HepG2 (cell line): Measurements from ENCODE around the gene RPS2. TPM values are rescaled to one million over a fixed set of nuclear protein-coding genes. Genes with fewer than 3 reads are reported as not detected.

Source experiments
- CBFB ChIP-seq: sonication (generic); formaldehyde crosslinking; IDR thresholded peaks from 2 replicates; pipeline ENCODE4 v1.4.0; 2020; ENCODE audit warnings: missing genetic modification reagents
- ERF ChIP-seq: IDR thresholded peaks from 2 replicates; pipeline ENCODE4 v1.6.1; 2018; ENCODE audit warnings: missing biosample characterization, missing genetic modification reagents
- IKZF4 ChIP-seq: sonication (generic); formaldehyde crosslinking; IDR thresholded peaks from 2 replicates; pipeline ENCODE4 v1.5.1; 2020; ENCODE audit warnings: borderline replicate concordance, mild to moderate bottlenecking, low read depth, missing genetic modification reagents; ENCODE audit errors: not compliant biosample characterization
- JDP2 ChIP-seq: sonication (generic); formaldehyde crosslinking; IDR thresholded peaks from 2 replicates; pipeline ENCODE4 v1.8.1; 2022; ENCODE audit warnings: missing genetic modification reagents, borderline replicate concordance
- KLF13 ChIP-seq: sonication (generic); formaldehyde crosslinking; IDR thresholded peaks from 2 replicates; pipeline ENCODE4 v1.4.0; 2020; ENCODE audit warnings: mild to moderate bottlenecking, missing genetic modification reagents
- NFE2L2 ChIP-seq: fragments of 150-350 bp; IDR thresholded peaks from 2 replicates; pipeline ENCODE4 v1.6.1; 2014; ENCODE audit warnings: low read length
- PHF8 ChIP-seq: sonication (generic); formaldehyde crosslinking; IDR thresholded peaks from 2 replicates; pipeline ENCODE4 v1.5.0; 2020; ENCODE audit warnings: missing genetic modification reagents
- ZBTB3 ChIP-seq: sonication (generic); formaldehyde crosslinking; IDR thresholded peaks from 2 replicates; pipeline ENCODE4 v1.4.0; 2020; ENCODE audit warnings: low read depth, mild to moderate bottlenecking, moderate library complexity, missing genetic modification reagents, borderline replicate concordance
- ZNF264 ChIP-seq: sonication (generic); formaldehyde crosslinking; IDR thresholded peaks from 2 replicates; pipeline ENCODE4 v1.4.0; 2020; ENCODE audit warnings: missing genetic modification reagents
- ZNF724P ChIP-seq: sonication (generic); formaldehyde crosslinking; IDR thresholded peaks from 2 replicates; pipeline ENCODE4 v1.8.0; 2022; ENCODE audit warnings: missing genetic modification reagents, borderline replicate concordance
- ZNF749 ChIP-seq: sonication (generic); formaldehyde crosslinking; IDR thresholded peaks from 2 replicates; pipeline ENCODE4 v1.8.0; 2022; ENCODE audit warnings: mild to moderate bottlenecking, missing genetic modification reagents, moderate library complexity, borderline replicate concordance
- polyA plus RNA-seq, 8 experiments: library from polyadenylated mRNA; depleted of rRNA in 3 of 8; stranded (reverse) in 7 of 8; unstranded in 1 of 8; fragments of >200 nt; fragmentation: Illumina TruSeq in 4 of 8; extraction: Trizol in 4 of 8; gene quantifications; 2 replicates each; pipeline versions ENCODE4 v1.2.1 to v1.2.3, GENCODE V29; 2011 to 2016; ENCODE audit warnings: low read depth in 4 of 8, missing spikeins in 1 of 8, mixed read lengths in 1 of 8; ENCODE audit not compliant: insufficient read depth in 1 of 8
- total RNA-seq, 5 experiments: library from RNA; depleted of rRNA; stranded (reverse); fragments of >200 nt; fragmentation: Illumina TruSeq; extraction: Trizol; gene quantifications; 2 replicates each; pipeline ENCODE4 v1.2.3, GENCODE V29; 2016; ENCODE audit warnings: low read depth in 1 of 5
- TF ChIP-seq, protein P1 (sequence below): sonication (generic); formaldehyde crosslinking; IDR thresholded peaks from 2 replicates; pipeline ENCODE4 v1.4.0; 2020; ENCODE audit warnings: missing genetic modification reagents, borderline replicate concordance
- TF ChIP-seq, protein P2 (sequence below): sonication (generic); formaldehyde crosslinking; IDR thresholded peaks from 2 replicates; pipeline ENCODE4 v1.5.1; 2020; ENCODE audit warnings: missing genetic modification reagents, mild to moderate bottlenecking, borderline replicate concordance
- TF ChIP-seq, protein P3 (sequence below): IDR thresholded peaks from 2 replicates; pipeline ENCODE4 v1.6.1; 2016; ENCODE audit warnings: missing compliant biosample characterization, missing genetic modification reagents, borderline replicate concordance
- TF ChIP-seq, protein P4 (sequence below): sonication (generic); formaldehyde crosslinking; IDR thresholded peaks from 2 replicates; pipeline ENCODE4 v1.4.0; 2020; ENCODE audit warnings: mild to moderate bottlenecking, missing genetic modification reagents

Gene RPS2
- total and polyA plus RNA-seq, 2 of the 13 experiments (the other 11 are each of a cell fraction or from before 2014, with no cell fraction given) = 1,908 to 4,514 TPM

DNA sequence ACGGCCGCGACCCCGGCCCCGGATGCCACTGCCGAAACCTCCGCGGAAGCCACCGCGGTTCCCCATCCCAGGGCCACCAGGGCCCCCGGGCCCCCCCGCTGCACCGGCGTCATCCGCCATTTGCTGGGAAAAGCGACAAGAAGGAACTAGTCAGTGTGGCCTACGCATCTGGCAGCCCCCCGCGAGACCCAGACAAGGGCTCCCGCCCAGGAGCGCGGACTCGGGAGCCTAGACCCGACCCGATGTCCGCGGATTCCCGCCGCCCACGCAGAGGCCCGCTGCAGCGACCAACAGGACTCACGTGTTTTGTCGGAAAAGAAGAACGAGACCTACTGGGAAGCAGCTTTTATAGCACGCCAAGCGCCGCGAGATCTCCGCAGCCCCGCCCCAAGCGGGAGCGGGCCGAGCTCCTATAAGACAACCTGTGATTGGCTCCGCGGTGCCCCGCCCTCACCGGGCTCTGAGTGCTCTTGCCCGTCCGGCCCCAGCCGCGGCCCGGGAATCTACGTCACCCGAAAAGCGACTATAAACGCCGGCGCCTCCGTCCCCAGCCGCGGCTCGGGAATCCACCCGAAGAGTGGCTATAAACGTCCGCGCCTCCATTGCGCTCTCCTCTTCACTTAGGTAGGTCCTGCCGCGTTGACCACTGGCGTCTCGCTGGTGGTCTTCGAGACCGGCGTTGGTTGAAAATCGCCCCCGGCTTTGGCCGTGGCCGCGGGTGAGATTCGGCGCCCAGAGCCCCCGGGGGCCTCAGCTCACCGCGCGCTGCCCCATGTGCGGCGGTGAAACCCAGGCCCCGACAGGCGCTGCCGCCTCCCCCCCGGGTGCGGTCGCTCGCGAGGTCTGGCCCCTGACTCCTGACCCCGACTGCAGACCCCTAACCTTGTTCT lies at the start of gene RPS2 (continued):
- TF ChIP-seq ZBTB3 (CRISPR knock-in tag) (no peak), ZNF724P (CRISPR knock-in tag) (no peak; the same call in 1 of the 2 replicates), JDP2 (CRISPR knock-in tag) (no peak), CBFB (no peak), KLF13 (no peak), ERF (peak; percentile 59; the same call in 1 of the 2 replicates), NFE2L2 (no peak), ZNF264 (0 out of 2 replicates have a peak, but pooled peaks have one; percentile 40), IKZF4 (CRISPR knock-in tag) (peak; percentile 48), ZNF749 (CRISPR knock-in tag) (0 out of 2 replicates have a peak, but pooled peaks have one; percentile 80), PHF8 (CRISPR knock-in tag) (peak; percentile 93)
- TF ChIP-seq, protein P1, sequence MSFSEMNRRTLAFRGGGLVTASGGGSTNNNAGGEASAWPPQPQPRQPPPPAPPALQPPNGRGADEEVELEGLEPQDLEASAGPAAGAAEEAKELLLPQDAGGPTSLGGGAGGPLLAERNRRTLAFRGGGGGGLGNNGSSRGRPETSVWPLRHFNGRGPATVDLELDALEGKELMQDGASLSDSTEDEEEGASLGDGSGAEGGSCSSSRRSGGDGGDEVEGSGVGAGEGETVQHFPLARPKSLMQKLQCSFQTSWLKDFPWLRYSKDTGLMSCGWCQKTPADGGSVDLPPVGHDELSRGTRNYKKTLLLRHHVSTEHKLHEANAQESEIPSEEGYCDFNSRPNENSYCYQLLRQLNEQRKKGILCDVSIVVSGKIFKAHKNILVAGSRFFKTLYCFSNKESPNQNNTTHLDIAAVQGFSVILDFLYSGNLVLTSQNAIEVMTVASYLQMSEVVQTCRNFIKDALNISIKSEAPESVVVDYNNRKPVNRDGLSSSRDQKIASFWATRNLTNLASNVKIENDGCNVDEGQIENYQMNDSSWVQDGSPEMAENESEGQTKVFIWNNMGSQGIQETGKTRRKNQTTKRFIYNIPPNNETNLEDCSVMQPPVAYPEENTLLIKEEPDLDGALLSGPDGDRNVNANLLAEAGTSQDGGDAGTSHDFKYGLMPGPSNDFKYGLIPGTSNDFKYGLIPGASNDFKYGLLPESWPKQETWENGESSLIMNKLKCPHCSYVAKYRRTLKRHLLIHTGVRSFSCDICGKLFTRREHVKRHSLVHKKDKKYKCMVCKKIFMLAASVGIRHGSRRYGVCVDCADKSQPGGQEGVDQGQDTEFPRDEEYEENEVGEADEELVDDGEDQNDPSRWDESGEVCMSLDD = 0 out of 2 replicates have a peak, but pooled peaks have one; percentile 46
- TF ChIP-seq, protein P2, sequence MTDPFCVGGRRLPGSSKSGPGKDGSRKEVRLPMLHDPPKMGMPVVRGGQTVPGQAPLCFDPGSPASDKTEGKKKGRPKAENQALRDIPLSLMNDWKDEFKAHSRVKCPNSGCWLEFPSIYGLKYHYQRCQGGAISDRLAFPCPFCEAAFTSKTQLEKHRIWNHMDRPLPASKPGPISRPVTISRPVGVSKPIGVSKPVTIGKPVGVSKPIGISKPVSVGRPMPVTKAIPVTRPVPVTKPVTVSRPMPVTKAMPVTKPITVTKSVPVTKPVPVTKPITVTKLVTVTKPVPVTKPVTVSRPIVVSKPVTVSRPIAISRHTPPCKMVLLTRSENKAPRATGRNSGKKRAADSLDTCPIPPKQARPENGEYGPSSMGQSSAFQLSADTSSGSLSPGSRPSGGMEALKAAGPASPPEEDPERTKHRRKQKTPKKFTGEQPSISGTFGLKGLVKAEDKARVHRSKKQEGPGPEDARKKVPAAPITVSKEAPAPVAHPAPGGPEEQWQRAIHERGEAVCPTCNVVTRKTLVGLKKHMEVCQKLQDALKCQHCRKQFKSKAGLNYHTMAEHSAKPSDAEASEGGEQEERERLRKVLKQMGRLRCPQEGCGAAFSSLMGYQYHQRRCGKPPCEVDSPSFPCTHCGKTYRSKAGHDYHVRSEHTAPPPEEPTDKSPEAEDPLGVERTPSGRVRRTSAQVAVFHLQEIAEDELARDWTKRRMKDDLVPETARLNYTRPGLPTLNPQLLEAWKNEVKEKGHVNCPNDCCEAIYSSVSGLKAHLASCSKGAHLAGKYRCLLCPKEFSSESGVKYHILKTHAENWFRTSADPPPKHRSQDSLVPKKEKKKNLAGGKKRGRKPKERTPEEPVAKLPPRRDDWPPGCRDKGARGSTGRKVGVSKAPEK (CRISPR knock-in tag) = no peak
- TF ChIP-seq, protein P3, sequence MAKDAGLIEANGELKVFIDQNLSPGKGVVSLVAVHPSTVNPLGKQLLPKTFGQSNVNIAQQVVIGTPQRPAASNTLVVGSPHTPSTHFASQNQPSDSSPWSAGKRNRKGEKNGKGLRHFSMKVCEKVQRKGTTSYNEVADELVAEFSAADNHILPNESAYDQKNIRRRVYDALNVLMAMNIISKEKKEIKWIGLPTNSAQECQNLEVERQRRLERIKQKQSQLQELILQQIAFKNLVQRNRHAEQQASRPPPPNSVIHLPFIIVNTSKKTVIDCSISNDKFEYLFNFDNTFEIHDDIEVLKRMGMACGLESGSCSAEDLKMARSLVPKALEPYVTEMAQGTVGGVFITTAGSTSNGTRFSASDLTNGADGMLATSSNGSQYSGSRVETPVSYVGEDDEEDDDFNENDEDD (CRISPR knock-in tag) = peak; percentile 70; the same call in 1 of the 2 replicates
- TF ChIP-seq, protein P4, sequence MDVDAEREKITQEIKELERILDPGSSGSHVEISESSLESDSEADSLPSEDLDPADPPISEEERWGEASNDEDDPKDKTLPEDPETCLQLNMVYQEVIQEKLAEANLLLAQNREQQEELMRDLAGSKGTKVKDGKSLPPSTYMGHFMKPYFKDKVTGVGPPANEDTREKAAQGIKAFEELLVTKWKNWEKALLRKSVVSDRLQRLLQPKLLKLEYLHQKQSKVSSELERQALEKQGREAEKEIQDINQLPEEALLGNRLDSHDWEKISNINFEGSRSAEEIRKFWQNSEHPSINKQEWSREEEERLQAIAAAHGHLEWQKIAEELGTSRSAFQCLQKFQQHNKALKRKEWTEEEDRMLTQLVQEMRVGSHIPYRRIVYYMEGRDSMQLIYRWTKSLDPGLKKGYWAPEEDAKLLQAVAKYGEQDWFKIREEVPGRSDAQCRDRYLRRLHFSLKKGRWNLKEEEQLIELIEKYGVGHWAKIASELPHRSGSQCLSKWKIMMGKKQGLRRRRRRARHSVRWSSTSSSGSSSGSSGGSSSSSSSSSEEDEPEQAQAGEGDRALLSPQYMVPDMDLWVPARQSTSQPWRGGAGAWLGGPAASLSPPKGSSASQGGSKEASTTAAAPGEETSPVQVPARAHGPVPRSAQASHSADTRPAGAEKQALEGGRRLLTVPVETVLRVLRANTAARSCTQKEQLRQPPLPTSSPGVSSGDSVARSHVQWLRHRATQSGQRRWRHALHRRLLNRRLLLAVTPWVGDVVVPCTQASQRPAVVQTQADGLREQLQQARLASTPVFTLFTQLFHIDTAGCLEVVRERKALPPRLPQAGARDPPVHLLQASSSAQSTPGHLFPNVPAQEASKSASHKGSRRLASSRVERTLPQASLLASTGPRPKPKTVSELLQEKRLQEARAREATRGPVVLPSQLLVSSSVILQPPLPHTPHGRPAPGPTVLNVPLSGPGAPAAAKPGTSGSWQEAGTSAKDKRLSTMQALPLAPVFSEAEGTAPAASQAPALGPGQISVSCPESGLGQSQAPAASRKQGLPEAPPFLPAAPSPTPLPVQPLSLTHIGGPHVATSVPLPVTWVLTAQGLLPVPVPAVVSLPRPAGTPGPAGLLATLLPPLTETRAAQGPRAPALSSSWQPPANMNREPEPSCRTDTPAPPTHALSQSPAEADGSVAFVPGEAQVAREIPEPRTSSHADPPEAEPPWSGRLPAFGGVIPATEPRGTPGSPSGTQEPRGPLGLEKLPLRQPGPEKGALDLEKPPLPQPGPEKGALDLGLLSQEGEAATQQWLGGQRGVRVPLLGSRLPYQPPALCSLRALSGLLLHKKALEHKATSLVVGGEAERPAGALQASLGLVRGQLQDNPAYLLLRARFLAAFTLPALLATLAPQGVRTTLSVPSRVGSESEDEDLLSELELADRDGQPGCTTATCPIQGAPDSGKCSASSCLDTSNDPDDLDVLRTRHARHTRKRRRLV (CRISPR knock-in tag) = peak; percentile 33; the same call in 1 of the 2 replicates
